GM12878 (cell line): Measurements from ENCODE around the gene ZNF335. TPM values are rescaled to one million over a fixed set of nuclear protein-coding genes. Genes with fewer than 3 reads are reported as not detected.
A peak's percentile ranks its signal among the peaks of the same experiment; 100 is the strongest.

ENCODE experiments used
- ATAC-seq: fragments of 200-7000 bp; cut with Tn5 transposase; 3 replicates; pipeline ENCODE4 v1.9.1; 2020; ENCODE audit warnings: mild to moderate bottlenecking, moderate library complexity
- BruUV-seq: library from RNA; stranded (reverse); fragments of 400-500 nt; replicated peaks from 2 replicates; lab custom pipeline; 2021; lab: Mats Ljungman, UMichigan
- CTCF ChIA-PET: fragments of 300-600 bp; sonication (Branson Sonifier 250); formaldehyde crosslinking; extraction: SDS; loops from one replicate; lab custom pipeline; 2021; ENCODE audit warnings: inconsistent platforms; lab: Yijun Ruan, JAX
- POLR2A ChIA-PET: fragments of 350-600 bp; formaldehyde crosslinking; extraction: SDS; loops from one replicate; lab custom pipeline; 2021; ENCODE audit warnings: inconsistent platforms; lab: Charles Lee
- RAD21 ChIA-PET: fragments of 300-600 bp; sonication (Branson Sonifier 250); formaldehyde crosslinking; loops from one replicate; lab custom pipeline; 2023; ENCODE audit warnings: antibody characterized with exemption; ENCODE audit not compliant: unreplicated experiment; lab: Charles Lee
- SMC1A ChIA-PET: fragments of 300-600 bp; sonication (Branson Sonifier 250); formaldehyde crosslinking; loops from one replicate; lab custom pipeline; 2023; ENCODE audit not compliant: unreplicated experiment, uncharacterized antibody; lab: Charles Lee
- DNase-seq: peaks from one replicate; pipeline ENCODE4 v3.0.0-alpha.2; 2011; ENCODE audit warnings: low read depth, low spot score
- FAIRE-seq: peaks from 3 replicates; lab custom pipeline; 2011; peaks lifted over from hg19 to GRCh38; lab: Jason Lieb, UNC
- H2AFZ ChIP-seq: 2 replicates; pipeline ENCODE4 v1.6.0; 2011; ENCODE audit warnings: low read depth, low read length, control low read depth; ENCODE audit not compliant: control insufficient read depth
- H3K27ac ChIP-seq: 2 replicates; pipeline ENCODE4 v1.5.1; 2011; ENCODE audit warnings: control low read depth; ENCODE audit not compliant: control insufficient read depth, insufficient read depth
- H3K27me3 ChIP-seq, 2 experiments: replicated peaks in 1 of 2; 2 replicates each; pipeline versions ENCODE4 v1.6.0 to v1.6.1; 2011; ENCODE audit warnings: low read length in 1 of 2; ENCODE audit not compliant: control insufficient read depth in 2 of 2, insufficient read depth in 2 of 2
- H3K36me3 ChIP-seq, 2 experiments: 2 replicates each; pipeline ENCODE4 v1.5.1; 2011; ENCODE audit warnings: low read length in 1 of 2; ENCODE audit not compliant: control insufficient read depth in 2 of 2, insufficient read depth in 2 of 2
- H3K4me1 ChIP-seq: 2 replicates; pipeline ENCODE4 v1.6.1; 2011; ENCODE audit warnings: mild to moderate bottlenecking, low read length, moderate library complexity, mixed read lengths; ENCODE audit not compliant: control insufficient read depth, insufficient read depth
- H3K4me2 ChIP-seq: 2 replicates; pipeline ENCODE4 v1.6.0; 2011; ENCODE audit warnings: control low read depth; ENCODE audit not compliant: control insufficient read depth, insufficient read depth
- H3K4me3 ChIP-seq: fragments of 200-600 bp; sonication (generic); 2 replicates; pipeline ENCODE4 v1.5.1; 2016
- H3K79me2 ChIP-seq: 2 replicates; pipeline ENCODE4 v1.6.0; 2011; ENCODE audit warnings: low read length; ENCODE audit not compliant: control insufficient read depth, insufficient read depth
- H3K9ac ChIP-seq: 2 replicates; pipeline ENCODE4 v1.8.0; 2011; ENCODE audit warnings: low read length, control low read depth, mixed read lengths; ENCODE audit not compliant: control insufficient read depth, insufficient read depth
- H3K9me3 ChIP-seq: replicated peaks from 3 replicates; pipeline ENCODE4 v1.5.1; 2011; ENCODE audit warnings: mild to moderate bottlenecking, low read length; ENCODE audit not compliant: control insufficient read depth, insufficient read depth
- H4K20me1 ChIP-seq: 2 replicates; pipeline ENCODE4 v1.6.0; 2011; ENCODE audit not compliant: control insufficient read depth, insufficient read depth
- MEF2B ChIP-seq: fragments of 450-650 bp; IDR thresholded peaks from 2 replicates; pipeline ENCODE4 v1.6.1; 2018; ENCODE audit warnings: mild to moderate bottlenecking, moderate library complexity; ENCODE audit not compliant: partially characterized antibody, poor library complexity, severe bottlenecking
- POLR2A ChIP-seq: IDR thresholded peaks from 2 replicates; pipeline ENCODE4 v1.6.1; 2011; ENCODE audit warnings: low read depth, mild to moderate bottlenecking, low read length
- RAD21 ChIP-seq: IDR thresholded peaks from 2 replicates; pipeline ENCODE4 v1.6.1; 2011; ENCODE audit warnings: mild to moderate bottlenecking, low read depth, low read length, moderate library complexity; ENCODE audit not compliant: insufficient read depth
- RFX5 ChIP-seq: IDR thresholded peaks from 2 replicates; pipeline ENCODE4 v1.6.1; 2011; ENCODE audit warnings: low read depth, low read length, improper control_type of control experiment
- RUNX3 ChIP-seq: IDR thresholded peaks from 2 replicates; pipeline ENCODE4 v1.6.1; 2012; ENCODE audit warnings: low read length, inconsistent platforms
- ZBED1 ChIP-seq: IDR thresholded peaks from 2 replicates; pipeline ENCODE4 v1.6.1; 2016; ENCODE audit warnings: borderline replicate concordance
- ZNF384 ChIP-seq: IDR thresholded peaks from 2 replicates; pipeline ENCODE4 v1.6.1; 2012; ENCODE audit warnings: low read depth, mild to moderate bottlenecking, low read length, improper control_type of control experiment, borderline replicate concordance
- WGBS: methylation state at CpG from one replicate; pipeline ENCODE4 v1.1.6; 2016; ENCODE audit warnings: low lambda C conversion rate; ENCODE audit not compliant: insufficient replicate concordance, insufficient coverage; ENCODE audit errors: missing lambda C conversion rate; 5-methylcytosine and 5-hydroxymethylcytosine counted together
- in situ Hi-C: fragments of 300-500 bp; cut with MboI; formaldehyde crosslinking; loops from 9 replicates; pipeline ENCODE4 v1.14.3; 2018; ENCODE audit warnings: mixed read lengths
- intact Hi-C: fragments of 100-400 bp; cut with micrococcal nuclease; formaldehyde crosslinking; loops from one replicate; pipeline ENCODE4 v1.14.2; 2022; ENCODE audit not compliant: unreplicated experiment
- polyA plus RNA-seq, 11 experiments: library from polyadenylated mRNA; depleted of rRNA in 4 of 11; unstranded in 6 of 11; stranded (reverse) in 5 of 11; fragments of >200 nt; fragmentation: Nextera tagmentation in 4 of 11; fragmentation: Illumina TruSeq in 1 of 11; extraction: Ambion mirVana in 4 of 11; extraction: Trizol in 1 of 11; gene quantifications; 1 replicate in 1 of 11; 2 replicates in 10 of 11; pipeline versions ENCODE4 v1.2.1 to v1.2.3, GENCODE V29; 2011 to 2016; ENCODE audit warnings: inconsistent platforms in 2 of 11, missing spikeins in 2 of 11, low read depth in 1 of 11
- total RNA-seq, 4 experiments: library from RNA; depleted of rRNA in 3 of 4; stranded (reverse); fragments of >200 nt in 3 of 4; fragmentation: Illumina TruSeq in 1 of 4; extraction: Trizol in 1 of 4; gene quantifications; 2 replicates each; pipeline versions ENCODE4 v1.2.1 to v1.2.3, GENCODE V29; 2013 to 2021
- TF ChIP-seq, protein P1 (sequence below): fragments of 450-650 bp; IDR thresholded peaks from 2 replicates; pipeline ENCODE4 v1.6.1; 2017; ENCODE audit warnings: mild to moderate bottlenecking

The ZNF335 gene
- total and polyA plus RNA-seq, 10 of the 15 experiments (the other 5 are each of a cell fraction or from before 2014, with no cell fraction given) = 0.74 to 30.1 (median 14.5) TPM

DNA sequence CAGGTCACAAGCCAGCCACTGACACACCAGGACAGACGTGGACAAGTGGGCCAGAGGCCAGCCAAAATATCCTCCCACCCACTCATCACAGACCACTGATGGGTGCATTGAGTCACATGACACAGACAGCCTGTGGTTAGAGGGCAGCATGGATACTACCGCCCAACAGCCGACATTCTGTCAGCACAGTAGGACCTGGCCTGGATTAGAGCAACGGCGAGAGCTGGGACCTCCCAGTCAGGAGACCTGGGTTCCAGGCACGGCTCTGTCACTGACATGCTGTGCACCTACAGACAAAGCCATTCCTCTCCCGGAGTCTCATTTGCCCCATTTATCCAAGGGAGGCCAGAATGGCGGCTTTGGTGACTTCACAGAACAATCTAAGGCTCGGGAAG, 8.0 kb downstream of the ZNF335 start:
- no TSS peak for BruUV-seq
- 86% methylated on average over 9 of the region's 9 CpGs for WGBS
- ChIA-PET RAD21 (interaction anchor here (0.8 to 6.3 kb wide), 3 partner anchors 29 to 165 kb away, joined by 4 to 66 read pairs (median 22); partner anchors contain the start of gene PCIF1), CTCF (interaction anchor here (1.2 to 9.4 kb wide), 5 partner anchors 26 to 164 kb away, joined by 4 to 120 read pairs (median 6); partner anchors contain the start of gene PCIF1)
- Histone ChIP-seq H3K27me3 (no peaks in the 10 kb centered on the region), H3K4me2 (no peak overlapping the region), H3K4me1 (peaks cover 18% of the 10 kb centered on the region), H4K20me1 (no peaks in the 10 kb centered on the region), H3K9me3 (no peaks in the 10 kb centered on the region; the same call in 2 of the 3 replicates), H3K36me3 (peaks cover 24 to 55% of the 10 kb centered on the region in 2 experiments)
- 0 out of 2 replicates have a peak, but pooled peaks have one; percentile 7 for TF ChIP-seq POLR2A
- TF ChIP-seq ZNF384 = no peak
- TF ChIP-seq, all 136 proteins: peak for 1
- in situ Hi-C loops (no loop called here), intact Hi-C loops (loop anchor here (5.0 kb wide), 1 partner anchor 152 kb away; the partner anchor contains the start of gene UBE2C)
- ChIA-PET SMC1A (interaction anchor here (0.7 to 4.5 kb wide), 2 partner anchors 73 to 165 kb away, joined by 3 to 35 read pairs; partner anchors contain the start of genes CTSA and NEURL2), POLR2A (interaction anchor here (1.4 kb wide), 1 partner anchor 74 kb away, joined by 3 read pairs; no protein-coding TSS in a partner anchor)
- H2AFZ ChIP-seq = no peak overlapping the region
- no peak overlapping the region for H3K27ac ChIP-seq
- no peak overlapping the region for H3K4me3 ChIP-seq
- H3K79me2 ChIP-seq = peaks cover 8% of the 10 kb centered on the region
- H3K9ac ChIP-seq = no peak overlapping the region
- ATAC-seq = no peak
- no peak for DNase-seq
- no peak for FAIRE-seq

DNA sequence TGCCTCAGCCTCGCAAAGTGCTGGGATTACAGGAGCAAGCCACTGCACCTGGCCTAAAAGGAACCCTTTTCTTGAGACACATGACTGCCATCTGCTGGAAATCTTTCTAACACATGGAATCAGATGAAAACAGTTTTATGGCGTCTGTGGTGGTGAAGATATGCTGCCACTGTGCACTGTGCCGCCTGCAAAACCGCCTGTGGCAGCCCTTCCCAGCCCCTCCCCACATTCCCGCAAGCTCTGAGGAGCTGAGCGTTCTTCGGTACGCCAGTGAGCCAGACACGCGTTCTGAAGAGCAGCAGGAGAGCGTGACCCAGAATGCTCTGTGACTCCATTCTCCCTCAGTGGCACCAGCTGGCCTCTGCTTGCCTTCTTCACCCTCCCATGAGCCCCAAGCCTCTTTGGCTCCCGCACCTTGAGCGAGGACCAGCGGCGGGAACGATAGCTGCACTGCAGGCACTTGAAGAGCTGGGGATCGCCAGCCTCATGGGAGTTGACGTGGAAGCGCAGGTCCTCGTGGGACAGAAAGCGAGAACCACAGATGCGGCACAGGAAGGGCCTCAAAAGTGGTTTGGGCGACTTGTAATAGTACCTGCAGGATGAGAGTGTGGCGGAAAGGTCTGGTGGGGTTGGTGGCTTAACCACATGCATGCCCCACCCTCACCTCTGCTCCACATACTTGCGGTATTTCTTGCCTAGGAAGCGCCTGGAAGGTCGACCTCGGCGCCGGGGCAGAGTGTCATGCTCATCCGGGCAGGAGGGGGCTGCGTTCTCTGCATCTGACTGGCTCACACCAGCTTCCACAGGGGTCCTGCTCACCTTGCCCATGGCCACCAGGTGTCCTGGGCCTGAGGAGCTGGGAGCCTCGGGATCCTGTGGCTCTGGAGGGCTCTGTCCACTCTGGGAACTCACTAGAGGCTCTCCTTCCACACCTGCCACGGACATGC, 8.7 kb downstream of the ZNF335 start:
- FAIRE-seq (no peak), DNase-seq (no peak), ATAC-seq (peak; percentile 43; the same call in 2 of the 3 replicates)
- H4K20me1 ChIP-seq = no peaks in the 10 kb centered on the region
- no peak overlapping the region for H2AFZ ChIP-seq
- no peak overlapping the region for H3K4me3 ChIP-seq
- in situ Hi-C loops (no loop called here), intact Hi-C loops (loop anchor here (1.0 to 5.0 kb wide), 2 partner anchors 151 to 164 kb away; partner anchors contain the start of gene UBE2C)
- H3K36me3 ChIP-seq = peaks cover 23 to 59% of the 10 kb centered on the region in 2 experiments
- H3K27me3 ChIP-seq = no peaks in the 10 kb centered on the region
- ChIA-PET SMC1A (interaction anchor here (0.7 to 4.8 kb wide), 6 partner anchors 29 to 168 kb away, joined by 3 to 35 read pairs (median 4); partner anchors contain the start of genes CTSA, NEURL2 and PCIF1), RAD21 (interaction anchor here (0.7 to 6.3 kb wide), 5 partner anchors 28 to 352 kb away, joined by 3 to 66 read pairs (median 4); partner anchors contain the start of genes CTSA and PCIF1), POLR2A (interaction anchor here (1.4 kb wide), 1 partner anchor 73 kb away, joined by 3 read pairs; no protein-coding TSS in a partner anchor), CTCF (interaction anchor here (0.7 to 9.4 kb wide), 12 partner anchors 9 to 167 kb away, joined by 3 to 120 read pairs (median 6); partner anchors contain the start of gene PCIF1)
- WGBS = 29% methylated on average over 34 of the region's 34 CpGs
- no peak overlapping the region for H3K9ac ChIP-seq
- no peak overlapping the region for H3K27ac ChIP-seq
- no peaks in the 10 kb centered on the region for H3K9me3 ChIP-seq
- H3K79me2 ChIP-seq = 0 out of 2 replicates have a peak, but pooled peaks cover 2% of the 10 kb centered on the region
- peak overlapping the region; percentile 19; the same call in 1 of the 2 replicates for H3K4me2 ChIP-seq
- peaks cover 18% of the 10 kb centered on the region for H3K4me1 ChIP-seq
- BruUV-seq = no TSS peak
- TF ChIP-seq RUNX3 = peak; percentile 12; the same call in 1 of the 2 replicates
- TF ChIP-seq RAD21 = peak; percentile 53
- TF ChIP-seq RFX5 = no peak
- TF ChIP-seq, protein P1, sequence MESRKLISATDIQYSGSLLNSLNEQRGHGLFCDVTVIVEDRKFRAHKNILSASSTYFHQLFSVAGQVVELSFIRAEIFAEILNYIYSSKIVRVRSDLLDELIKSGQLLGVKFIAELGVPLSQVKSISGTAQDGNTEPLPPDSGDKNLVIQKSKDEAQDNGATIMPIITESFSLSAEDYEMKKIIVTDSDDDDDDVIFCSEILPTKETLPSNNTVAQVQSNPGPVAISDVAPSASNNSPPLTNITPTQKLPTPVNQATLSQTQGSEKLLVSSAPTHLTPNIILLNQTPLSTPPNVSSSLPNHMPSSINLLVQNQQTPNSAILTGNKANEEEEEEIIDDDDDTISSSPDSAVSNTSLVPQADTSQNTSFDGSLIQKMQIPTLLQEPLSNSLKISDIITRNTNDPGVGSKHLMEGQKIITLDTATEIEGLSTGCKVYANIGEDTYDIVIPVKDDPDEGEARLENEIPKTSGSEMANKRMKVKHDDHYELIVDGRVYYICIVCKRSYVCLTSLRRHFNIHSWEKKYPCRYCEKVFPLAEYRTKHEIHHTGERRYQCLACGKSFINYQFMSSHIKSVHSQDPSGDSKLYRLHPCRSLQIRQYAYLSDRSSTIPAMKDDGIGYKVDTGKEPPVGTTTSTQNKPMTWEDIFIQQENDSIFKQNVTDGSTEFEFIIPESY = 0 out of 2 replicates have a peak, but pooled peaks have one; percentile 14
- TF ChIP-seq MEF2B = peak; percentile 55
- TF ChIP-seq ZBED1 = no peak
